HEK293 (cell line): Measurements from ENCODE around the gene VMA21.

Experiments
- CTCF ChIA-PET: fragments of 350-600 bp; formaldehyde crosslinking; extraction: SDS; loops from one replicate; lab custom pipeline; 2021; ENCODE audit warnings: antibody characterized with exemption; lab: Yijun Ruan, JAX
- POLR2A ChIA-PET: fragments of 300-600 bp; formaldehyde crosslinking; extraction: SDS; loops from one replicate; lab custom pipeline; 2020; ENCODE audit warnings: antibody characterized with exemption, inconsistent platforms; lab: Yijun Ruan, JAX
- H3K27ac ChIP-seq: fragments of 200-500 bp; sonication (Bioruptor generic); 2 replicates; pipeline ENCODE4 v1.5.1; 2014; ENCODE audit warnings: low read depth, low read length, control low read depth, inconsistent platforms; ENCODE audit errors: extremely low read depth
- H3K36me3 ChIP-seq, 2 experiments: fragments of 200-500 bp in 1 of 2; sonication (Bioruptor generic) in 1 of 2; 1 replicate in 1 of 2; 2 replicates in 1 of 2; pipeline ENCODE4 v1.5.1; 2014 to 2017; ENCODE audit warnings: inconsistent platforms in 2 of 2, low read length in 2 of 2; ENCODE audit not compliant: control insufficient read depth in 2 of 2, insufficient read depth in 1 of 2
- H3K4me1 ChIP-seq: fragments of 200-500 bp; sonication (Bioruptor generic); 2 replicates; pipeline ENCODE4 v1.5.1; 2014; ENCODE audit warnings: mild to moderate bottlenecking, low read length, inconsistent platforms; ENCODE audit not compliant: control insufficient read depth, insufficient read depth
- H3K4me3 ChIP-seq: 2 replicates; pipeline ENCODE4 v1.5.1; 2011; ENCODE audit warnings: low read depth, mild to moderate bottlenecking, control low read depth, low read length, moderate library complexity
- H3K9me3 ChIP-seq: fragments of 200-500 bp; sonication (Bioruptor generic); 2 replicates; pipeline ENCODE4 v1.5.1; 2014; ENCODE audit warnings: low read depth, low read length, inconsistent platforms; ENCODE audit not compliant: control insufficient read depth, insufficient read depth
- EGR2 ChIP-seq: fragments of 450-650 bp; formaldehyde crosslinking; IDR thresholded peaks from 2 replicates; pipeline ENCODE4 v1.5.1; 2016; ENCODE audit warnings: low read depth, missing biosample characterization, missing genetic modification characterization
- HOXC10 ChIP-seq: sonication (generic); formaldehyde crosslinking; IDR thresholded peaks from 2 replicates; pipeline ENCODE4 v1.8.1; 2023; ENCODE audit warnings: mild to moderate bottlenecking, missing genetic modification reagents
- HOXD13 ChIP-seq: sonication (generic); formaldehyde crosslinking; IDR thresholded peaks from 2 replicates; pipeline ENCODE4 v1.8.0; 2022; ENCODE audit warnings: missing genetic modification reagents, borderline replicate concordance
- KLF7 ChIP-seq: fragments of 450-650 bp; formaldehyde crosslinking; IDR thresholded peaks from 2 replicates; pipeline ENCODE4 v1.5.1; 2016; ENCODE audit warnings: missing biosample characterization, missing genetic modification characterization, borderline replicate concordance
- RBAK ChIP-seq: fragments of 450-650 bp; formaldehyde crosslinking; IDR thresholded peaks from 2 replicates; pipeline ENCODE4 v1.5.1; 2016; ENCODE audit warnings: missing biosample characterization, missing genetic modification characterization
- ZFP37 ChIP-seq: fragments of 450-650 bp; formaldehyde crosslinking; IDR thresholded peaks from 2 replicates; pipeline ENCODE4 v1.5.1; 2016; ENCODE audit warnings: missing biosample characterization, missing genetic modification characterization
- ZNF174 ChIP-seq: fragments of 450-650 bp; formaldehyde crosslinking; IDR thresholded peaks from 2 replicates; pipeline ENCODE4 v1.5.0; 2017; ENCODE audit warnings: missing biosample characterization, mild to moderate bottlenecking, missing genetic modification characterization
- ZNF184 ChIP-seq: fragments of 450-650 bp; IDR thresholded peaks from 2 replicates; pipeline ENCODE4 v1.5.1; 2018; ENCODE audit warnings: missing biosample characterization, mild to moderate bottlenecking, missing genetic modification characterization
- ZNF37A ChIP-seq: fragments of 450-650 bp; IDR thresholded peaks from 2 replicates; pipeline ENCODE4 v1.5.1; 2018; ENCODE audit warnings: missing biosample characterization, missing genetic modification characterization
- ZNF423 ChIP-seq: fragments of 450-650 bp; formaldehyde crosslinking; IDR thresholded peaks from 2 replicates; pipeline ENCODE4 v1.5.1; 2016; ENCODE audit warnings: missing biosample characterization, missing genetic modification characterization
- ZNF571 ChIP-seq: fragments of 450-650 bp; formaldehyde crosslinking; IDR thresholded peaks from 2 replicates; pipeline ENCODE4 v1.5.0; 2017; ENCODE audit warnings: missing biosample characterization, missing genetic modification characterization
- ZNF610 ChIP-seq: fragments of 450-650 bp; formaldehyde crosslinking; IDR thresholded peaks from 2 replicates; pipeline ENCODE4 v1.5.1; 2016; ENCODE audit warnings: missing biosample characterization, missing genetic modification characterization, borderline replicate concordance
- ZNF701 ChIP-seq: fragments of 450-650 bp; formaldehyde crosslinking; IDR thresholded peaks from 2 replicates; pipeline ENCODE4 v1.5.1; 2016; ENCODE audit warnings: missing biosample characterization, missing genetic modification characterization
- TF ChIP-seq, protein P1 (sequence below): fragments of 450-650 bp; formaldehyde crosslinking; IDR thresholded peaks from 2 replicates; pipeline ENCODE4 v1.5.1; 2016; ENCODE audit warnings: missing biosample characterization, missing genetic modification characterization, borderline replicate concordance
- TF ChIP-seq, protein P2 (sequence below): fragments of 450-650 bp; formaldehyde crosslinking; IDR thresholded peaks from 2 replicates; pipeline ENCODE4 v1.5.1; 2016; ENCODE audit warnings: missing biosample characterization, missing genetic modification characterization
- TF ChIP-seq, protein P3 (sequence below): fragments of 450-650 bp; formaldehyde crosslinking; IDR thresholded peaks from 2 replicates; pipeline ENCODE4 v1.5.1; 2016; ENCODE audit warnings: missing biosample characterization, missing genetic modification characterization
- TF ChIP-seq, protein P4 (sequence below): fragments of 450-650 bp; IDR thresholded peaks from 2 replicates; pipeline ENCODE4 v1.5.1; 2018; ENCODE audit warnings: missing biosample characterization, missing genetic modification characterization
- TF ChIP-seq, protein P5 (sequence below): fragments of 450-650 bp; formaldehyde crosslinking; IDR thresholded peaks from 2 replicates; pipeline ENCODE4 v1.5.1; 2017; ENCODE audit warnings: missing biosample characterization, mild to moderate bottlenecking, missing genetic modification characterization, moderate library complexity
- TF ChIP-seq, protein P6 (sequence below): fragments of 450-650 bp; formaldehyde crosslinking; IDR thresholded peaks from 2 replicates; pipeline ENCODE4 v1.5.1; 2016; ENCODE audit warnings: missing biosample characterization, missing genetic modification characterization

The VMA21 gene

DNA sequence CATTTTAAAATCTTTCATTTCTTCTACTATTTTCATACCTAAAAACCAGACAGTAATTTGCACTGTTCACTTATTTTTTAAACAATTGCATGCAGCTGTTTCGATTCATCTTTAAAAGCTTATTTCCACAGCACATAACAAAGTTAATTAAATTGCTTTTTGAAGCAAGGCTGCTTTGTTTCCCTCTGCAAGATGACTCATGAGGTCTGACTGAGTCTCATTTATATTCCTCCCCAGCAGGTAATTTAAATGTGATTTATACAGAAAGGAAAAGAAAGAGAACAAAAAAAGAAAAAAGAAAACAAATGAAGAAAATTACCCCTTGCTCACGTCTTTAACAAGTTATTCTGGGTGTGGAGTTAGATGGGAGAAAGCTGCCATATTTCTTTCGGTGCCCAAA, 22.8 kb downstream of the VMA21 start (continued):
- TF ChIP-seq, protein P1, sequence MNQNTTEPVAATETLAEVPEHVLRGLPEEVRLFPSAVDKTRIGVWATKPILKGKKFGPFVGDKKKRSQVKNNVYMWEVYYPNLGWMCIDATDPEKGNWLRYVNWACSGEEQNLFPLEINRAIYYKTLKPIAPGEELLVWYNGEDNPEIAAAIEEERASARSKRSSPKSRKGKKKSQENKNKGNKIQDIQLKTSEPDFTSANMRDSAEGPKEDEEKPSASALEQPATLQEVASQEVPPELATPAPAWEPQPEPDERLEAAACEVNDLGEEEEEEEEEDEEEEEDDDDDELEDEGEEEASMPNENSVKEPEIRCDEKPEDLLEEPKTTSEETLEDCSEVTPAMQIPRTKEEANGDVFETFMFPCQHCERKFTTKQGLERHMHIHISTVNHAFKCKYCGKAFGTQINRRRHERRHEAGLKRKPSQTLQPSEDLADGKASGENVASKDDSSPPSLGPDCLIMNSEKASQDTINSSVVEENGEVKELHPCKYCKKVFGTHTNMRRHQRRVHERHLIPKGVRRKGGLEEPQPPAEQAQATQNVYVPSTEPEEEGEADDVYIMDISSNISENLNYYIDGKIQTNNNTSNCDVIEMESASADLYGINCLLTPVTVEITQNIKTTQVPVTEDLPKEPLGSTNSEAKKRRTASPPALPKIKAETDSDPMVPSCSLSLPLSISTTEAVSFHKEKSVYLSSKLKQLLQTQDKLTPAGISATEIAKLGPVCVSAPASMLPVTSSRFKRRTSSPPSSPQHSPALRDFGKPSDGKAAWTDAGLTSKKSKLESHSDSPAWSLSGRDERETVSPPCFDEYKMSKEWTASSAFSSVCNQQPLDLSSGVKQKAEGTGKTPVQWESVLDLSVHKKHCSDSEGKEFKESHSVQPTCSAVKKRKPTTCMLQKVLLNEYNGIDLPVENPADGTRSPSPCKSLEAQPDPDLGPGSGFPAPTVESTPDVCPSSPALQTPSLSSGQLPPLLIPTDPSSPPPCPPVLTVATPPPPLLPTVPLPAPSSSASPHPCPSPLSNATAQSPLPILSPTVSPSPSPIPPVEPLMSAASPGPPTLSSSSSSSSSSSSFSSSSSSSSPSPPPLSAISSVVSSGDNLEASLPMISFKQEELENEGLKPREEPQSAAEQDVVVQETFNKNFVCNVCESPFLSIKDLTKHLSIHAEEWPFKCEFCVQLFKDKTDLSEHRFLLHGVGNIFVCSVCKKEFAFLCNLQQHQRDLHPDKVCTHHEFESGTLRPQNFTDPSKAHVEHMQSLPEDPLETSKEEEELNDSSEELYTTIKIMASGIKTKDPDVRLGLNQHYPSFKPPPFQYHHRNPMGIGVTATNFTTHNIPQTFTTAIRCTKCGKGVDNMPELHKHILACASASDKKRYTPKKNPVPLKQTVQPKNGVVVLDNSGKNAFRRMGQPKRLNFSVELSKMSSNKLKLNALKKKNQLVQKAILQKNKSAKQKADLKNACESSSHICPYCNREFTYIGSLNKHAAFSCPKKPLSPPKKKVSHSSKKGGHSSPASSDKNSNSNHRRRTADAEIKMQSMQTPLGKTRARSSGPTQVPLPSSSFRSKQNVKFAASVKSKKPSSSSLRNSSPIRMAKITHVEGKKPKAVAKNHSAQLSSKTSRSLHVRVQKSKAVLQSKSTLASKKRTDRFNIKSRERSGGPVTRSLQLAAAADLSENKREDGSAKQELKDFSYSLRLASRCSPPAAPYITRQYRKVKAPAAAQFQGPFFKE (tag by site-specific recombination): no peak
- TF ChIP-seq, protein P2, sequence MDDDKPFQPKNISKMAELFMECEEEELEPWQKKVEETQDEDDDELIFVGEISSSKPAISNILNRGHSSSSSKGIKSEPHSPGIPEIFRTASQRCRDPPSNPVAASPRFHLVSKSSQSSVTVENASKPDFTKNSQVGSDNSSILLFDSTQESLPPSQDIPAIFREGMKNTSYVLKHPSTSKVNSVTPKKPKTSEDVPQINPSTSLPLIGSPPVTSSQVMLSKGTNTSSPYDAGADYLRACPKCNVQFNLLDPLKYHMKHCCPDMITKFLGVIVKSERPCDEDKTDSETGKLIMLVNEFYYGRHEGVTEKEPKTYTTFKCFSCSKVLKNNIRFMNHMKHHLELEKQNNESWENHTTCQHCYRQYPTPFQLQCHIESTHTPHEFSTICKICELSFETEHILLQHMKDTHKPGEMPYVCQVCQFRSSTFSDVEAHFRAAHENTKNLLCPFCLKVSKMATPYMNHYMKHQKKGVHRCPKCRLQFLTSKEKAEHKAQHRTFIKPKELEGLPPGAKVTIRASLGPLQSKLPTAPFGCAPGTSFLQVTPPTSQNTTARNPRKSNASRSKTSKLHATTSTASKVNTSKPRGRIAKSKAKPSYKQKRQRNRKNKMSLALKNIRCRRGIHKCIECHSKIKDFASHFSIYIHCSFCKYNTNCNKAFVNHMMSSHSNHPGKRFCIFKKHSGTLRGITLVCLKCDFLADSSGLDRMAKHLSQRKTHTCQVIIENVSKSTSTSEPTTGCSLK (tag by site-specific recombination): no peak
- TF ChIP-seq ZFP37 (tag by site-specific recombination) (no peak), ZNF37A (no peak), HOXC10 (CRISPR knock-in tag) (no peak), ZNF423 (tag by site-specific recombination) (no peak), ZNF184 (tag by site-specific recombination) (no peak), ZNF701 (tag by site-specific recombination) (no peak), RBAK (tag by site-specific recombination) (no peak)

DNA sequence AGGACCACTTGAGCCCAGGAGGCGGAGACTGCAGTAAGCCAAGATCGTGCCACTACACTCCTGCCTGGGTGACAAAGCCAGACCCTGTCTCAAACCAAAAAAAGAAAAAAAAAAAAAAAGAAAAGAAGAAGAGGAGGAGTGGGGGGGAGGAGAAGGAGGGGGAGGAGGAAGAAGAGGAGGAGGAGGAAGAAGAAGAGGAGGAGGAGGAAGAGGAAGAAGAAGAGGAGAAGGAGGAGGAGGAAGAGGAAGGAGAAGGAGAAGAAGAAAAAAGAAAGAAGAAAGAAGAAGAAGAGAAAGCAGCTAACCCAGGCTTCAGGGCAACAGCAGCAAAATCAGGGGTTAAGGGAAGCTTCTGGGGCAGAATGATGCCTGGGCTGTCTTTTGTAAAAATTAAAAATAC, 27.5 kb downstream of the VMA21 start:
- peak; percentile 55; the same call in 1 of the 2 replicates for TF ChIP-seq EGR2 (tag by site-specific recombination)
- no peak for TF ChIP-seq ZNF184 (tag by site-specific recombination)
- no peak for TF ChIP-seq ZNF571 (tag by site-specific recombination)
- TF ChIP-seq ZNF174 (tag by site-specific recombination): no peak
- no peak for TF ChIP-seq ZNF610 (tag by site-specific recombination)
- TF ChIP-seq HOXD13 (CRISPR knock-in tag): no peak
- TF ChIP-seq, protein P3, sequence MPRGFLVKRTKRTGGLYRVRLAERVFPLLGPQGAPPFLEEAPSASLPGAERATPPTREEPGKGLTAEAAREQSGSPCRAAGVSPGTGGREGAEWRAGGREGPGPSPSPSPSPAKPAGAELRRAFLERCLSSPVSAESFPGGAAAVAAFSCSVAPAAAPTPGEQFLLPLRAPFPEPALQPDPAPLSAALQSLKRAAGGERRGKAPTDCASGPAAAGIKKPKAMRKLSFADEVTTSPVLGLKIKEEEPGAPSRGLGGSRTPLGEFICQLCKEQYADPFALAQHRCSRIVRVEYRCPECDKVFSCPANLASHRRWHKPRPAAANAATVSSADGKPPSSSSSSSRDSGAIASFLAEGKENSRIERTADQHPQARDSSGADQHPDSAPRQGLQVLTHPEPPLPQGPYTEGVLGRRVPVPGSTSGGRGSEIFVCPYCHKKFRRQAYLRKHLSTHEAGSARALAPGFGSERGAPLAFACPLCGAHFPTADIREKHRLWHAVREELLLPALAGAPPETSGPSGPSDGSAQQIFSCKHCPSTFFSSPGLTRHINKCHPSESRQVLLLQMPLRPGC (tag by site-specific recombination): no peak
- TF ChIP-seq KLF7 (tag by site-specific recombination): no peak
- TF ChIP-seq, protein P4, sequence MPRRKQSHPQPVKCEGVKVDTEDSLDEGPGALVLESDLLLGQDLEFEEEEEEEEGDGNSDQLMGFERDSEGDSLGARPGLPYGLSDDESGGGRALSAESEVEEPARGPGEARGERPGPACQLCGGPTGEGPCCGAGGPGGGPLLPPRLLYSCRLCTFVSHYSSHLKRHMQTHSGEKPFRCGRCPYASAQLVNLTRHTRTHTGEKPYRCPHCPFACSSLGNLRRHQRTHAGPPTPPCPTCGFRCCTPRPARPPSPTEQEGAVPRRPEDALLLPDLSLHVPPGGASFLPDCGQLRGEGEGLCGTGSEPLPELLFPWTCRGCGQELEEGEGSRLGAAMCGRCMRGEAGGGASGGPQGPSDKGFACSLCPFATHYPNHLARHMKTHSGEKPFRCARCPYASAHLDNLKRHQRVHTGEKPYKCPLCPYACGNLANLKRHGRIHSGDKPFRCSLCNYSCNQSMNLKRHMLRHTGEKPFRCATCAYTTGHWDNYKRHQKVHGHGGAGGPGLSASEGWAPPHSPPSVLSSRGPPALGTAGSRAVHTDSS (tag by site-specific recombination): peak; percentile 90
- TF ChIP-seq, protein P5, sequence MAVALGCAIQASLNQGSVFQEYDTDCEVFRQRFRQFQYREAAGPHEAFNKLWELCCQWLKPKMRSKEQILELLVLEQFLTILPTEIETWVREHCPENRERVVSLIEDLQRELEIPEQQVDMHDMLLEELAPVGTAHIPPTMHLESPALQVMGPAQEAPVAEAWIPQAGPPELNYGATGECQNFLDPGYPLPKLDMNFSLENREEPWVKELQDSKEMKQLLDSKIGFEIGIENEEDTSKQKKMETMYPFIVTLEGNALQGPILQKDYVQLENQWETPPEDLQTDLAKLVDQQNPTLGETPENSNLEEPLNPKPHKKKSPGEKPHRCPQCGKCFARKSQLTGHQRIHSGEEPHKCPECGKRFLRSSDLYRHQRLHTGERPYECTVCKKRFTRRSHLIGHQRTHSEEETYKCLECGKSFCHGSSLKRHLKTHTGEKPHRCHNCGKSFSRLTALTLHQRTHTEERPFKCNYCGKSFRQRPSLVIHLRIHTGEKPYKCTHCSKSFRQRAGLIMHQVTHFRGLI (tag by site-specific recombination): no peak
- TF ChIP-seq, protein P6, sequence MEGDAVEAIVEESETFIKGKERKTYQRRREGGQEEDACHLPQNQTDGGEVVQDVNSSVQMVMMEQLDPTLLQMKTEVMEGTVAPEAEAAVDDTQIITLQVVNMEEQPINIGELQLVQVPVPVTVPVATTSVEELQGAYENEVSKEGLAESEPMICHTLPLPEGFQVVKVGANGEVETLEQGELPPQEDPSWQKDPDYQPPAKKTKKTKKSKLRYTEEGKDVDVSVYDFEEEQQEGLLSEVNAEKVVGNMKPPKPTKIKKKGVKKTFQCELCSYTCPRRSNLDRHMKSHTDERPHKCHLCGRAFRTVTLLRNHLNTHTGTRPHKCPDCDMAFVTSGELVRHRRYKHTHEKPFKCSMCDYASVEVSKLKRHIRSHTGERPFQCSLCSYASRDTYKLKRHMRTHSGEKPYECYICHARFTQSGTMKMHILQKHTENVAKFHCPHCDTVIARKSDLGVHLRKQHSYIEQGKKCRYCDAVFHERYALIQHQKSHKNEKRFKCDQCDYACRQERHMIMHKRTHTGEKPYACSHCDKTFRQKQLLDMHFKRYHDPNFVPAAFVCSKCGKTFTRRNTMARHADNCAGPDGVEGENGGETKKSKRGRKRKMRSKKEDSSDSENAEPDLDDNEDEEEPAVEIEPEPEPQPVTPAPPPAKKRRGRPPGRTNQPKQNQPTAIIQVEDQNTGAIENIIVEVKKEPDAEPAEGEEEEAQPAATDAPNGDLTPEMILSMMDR (tag by site-specific recombination): no peak
- ChIA-PET CTCF (no interaction called here), POLR2A (interaction anchor here (0.7 kb wide), 1 partner anchor 1801 kb away, joined by 5 read pairs; no protein-coding TSS in a partner anchor)
- no peaks in the 10 kb centered on the region for H3K36me3 ChIP-seq
- H3K9me3 ChIP-seq: no peaks in the 10 kb centered on the region
- no peaks in the 10 kb centered on the region for H3K4me1 ChIP-seq
- no peak overlapping the region for H3K4me3 ChIP-seq
- H3K27ac ChIP-seq: no peak overlapping the region
